PC-3 (cell line): ENCODE data around the gene PLCXD1.

Experiments used
- EZH2 ChIP-seq: fragments of 300-600 bp; sonication (generic); IDR thresholded peaks from one replicate; pipeline ENCODE4 v1.6.1; 2017; ENCODE audit warnings: antibody characterized with exemption, mild to moderate bottlenecking, low read length; ENCODE audit not compliant: unreplicated experiment
- EZH2phosphoT487 ChIP-seq: fragments of 300-600 bp; sonication (generic); IDR thresholded peaks from 2 replicates; pipeline ENCODE4 v1.6.1; 2018; ENCODE audit warnings: mild to moderate bottlenecking, antibody characterized with exemption, low read length, borderline replicate concordance
- TF ChIP-seq, protein P1 (sequence below): fragments of 300-600 bp; sonication (generic); conservative IDR thresholded peaks from 2 replicates; pipeline ENCODE4 v1.5.1; 2017; ENCODE audit warnings: antibody characterized with exemption, low read depth, mild to moderate bottlenecking, low read length

DNA sequence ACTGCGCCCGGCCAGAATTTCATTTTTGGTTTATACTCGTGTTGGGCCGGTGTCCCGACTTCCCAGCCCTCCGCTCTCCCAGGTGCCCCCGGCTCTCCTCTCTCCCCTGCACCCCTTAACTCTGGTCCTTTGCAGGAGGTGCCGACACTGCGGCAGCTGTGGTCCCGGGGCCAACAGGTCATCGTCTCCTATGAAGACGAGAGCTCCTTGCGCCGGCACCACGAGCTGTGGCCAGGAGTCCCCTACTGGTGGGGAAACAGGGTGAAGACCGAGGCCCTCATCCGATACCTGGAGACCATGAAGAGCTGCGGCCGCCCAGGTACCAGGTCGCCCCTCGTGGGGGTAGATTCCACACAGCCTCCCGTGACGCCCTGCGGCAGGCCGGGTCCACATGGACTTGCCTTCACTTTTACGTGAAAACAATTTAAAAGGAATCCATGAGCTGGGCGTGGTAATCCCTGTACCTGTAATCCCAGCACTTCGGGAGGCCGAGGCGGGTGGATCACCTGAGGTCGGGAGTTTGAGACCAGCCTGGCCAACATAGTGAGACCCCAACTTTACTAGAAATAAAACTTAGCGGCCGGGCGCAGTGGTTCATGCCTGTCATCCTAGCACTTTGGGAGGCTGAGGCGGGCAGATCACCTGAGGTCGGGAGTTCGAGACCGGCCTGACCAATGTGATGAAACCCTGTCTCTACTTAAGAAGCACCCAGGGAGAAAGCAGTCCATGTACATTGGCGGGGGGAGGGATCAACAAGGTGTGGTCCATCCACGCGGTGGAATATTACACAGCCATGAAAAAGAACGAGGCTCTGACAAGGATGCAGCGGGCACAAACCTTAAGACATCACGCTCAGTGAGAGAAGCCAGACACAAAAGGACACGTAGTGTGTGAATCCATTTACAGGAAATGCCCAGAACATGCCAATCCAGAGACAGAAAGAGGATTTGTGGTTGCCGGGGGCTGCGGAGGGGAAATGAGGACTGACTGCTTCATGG is 12.0 kb downstream of the PLCXD1 start:
- TF ChIP-seq, protein P1, sequence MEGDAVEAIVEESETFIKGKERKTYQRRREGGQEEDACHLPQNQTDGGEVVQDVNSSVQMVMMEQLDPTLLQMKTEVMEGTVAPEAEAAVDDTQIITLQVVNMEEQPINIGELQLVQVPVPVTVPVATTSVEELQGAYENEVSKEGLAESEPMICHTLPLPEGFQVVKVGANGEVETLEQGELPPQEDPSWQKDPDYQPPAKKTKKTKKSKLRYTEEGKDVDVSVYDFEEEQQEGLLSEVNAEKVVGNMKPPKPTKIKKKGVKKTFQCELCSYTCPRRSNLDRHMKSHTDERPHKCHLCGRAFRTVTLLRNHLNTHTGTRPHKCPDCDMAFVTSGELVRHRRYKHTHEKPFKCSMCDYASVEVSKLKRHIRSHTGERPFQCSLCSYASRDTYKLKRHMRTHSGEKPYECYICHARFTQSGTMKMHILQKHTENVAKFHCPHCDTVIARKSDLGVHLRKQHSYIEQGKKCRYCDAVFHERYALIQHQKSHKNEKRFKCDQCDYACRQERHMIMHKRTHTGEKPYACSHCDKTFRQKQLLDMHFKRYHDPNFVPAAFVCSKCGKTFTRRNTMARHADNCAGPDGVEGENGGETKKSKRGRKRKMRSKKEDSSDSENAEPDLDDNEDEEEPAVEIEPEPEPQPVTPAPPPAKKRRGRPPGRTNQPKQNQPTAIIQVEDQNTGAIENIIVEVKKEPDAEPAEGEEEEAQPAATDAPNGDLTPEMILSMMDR = no peak
- TF ChIP-seq EZH2 (no peak), EZH2phosphoT487 (no peak)
